Esophagus (tissue), 2 donors: Measurements from ENCODE around the gene CCM2. TPM values are rescaled to one million over a fixed set of nuclear protein-coding genes. Genes with fewer than 3 reads are reported as not detected.

ENCODE experiments used
- H3K27ac ChIP-seq, 2 donors: one replicate each; pipeline ENCODE4 v1.5.1; 2013; ENCODE audit warnings: low read depth in 2 of 2, mild to moderate bottlenecking in 2 of 2, inconsistent platforms in 1 of 2, low read length in 1 of 2, moderate library complexity in 1 of 2
- H3K27me3 ChIP-seq, 2 donors: one replicate each; pipeline ENCODE4 v1.6.1; 2013; ENCODE audit warnings: low read length in 2 of 2, control low read depth in 1 of 2, mild to moderate bottlenecking in 1 of 2; ENCODE audit not compliant: insufficient read depth in 2 of 2, control insufficient read depth in 1 of 2
- H3K36me3 ChIP-seq, 2 donors: one replicate each; pipeline ENCODE4 v1.6.1; 2013; ENCODE audit warnings: low read length in 1 of 2; ENCODE audit not compliant: control insufficient read depth in 2 of 2, insufficient read depth in 2 of 2
- H3K4me1 ChIP-seq, 2 donors: one replicate each; pipeline ENCODE4 v1.6.1; 2013; ENCODE audit warnings: low read length in 1 of 2; ENCODE audit not compliant: control insufficient read depth in 2 of 2, insufficient read depth in 2 of 2
- H3K4me3 ChIP-seq, 2 donors: one replicate each; pipeline ENCODE4 v1.5.1; 2013; ENCODE audit warnings: low read length in 2 of 2, mild to moderate bottlenecking in 2 of 2, low read depth in 1 of 2, moderate library complexity in 1 of 2
- H3K9me3 ChIP-seq, 2 donors: one replicate each; pipeline ENCODE4 v1.6.1; 2013; ENCODE audit warnings: mild to moderate bottlenecking in 2 of 2, low read depth in 1 of 2, low read length in 1 of 2, moderate library complexity in 1 of 2; ENCODE audit not compliant: control insufficient read depth in 2 of 2, insufficient read depth in 1 of 2
- WGBS, 2 donors: extraction: QIAGEN DNeasy Blood & Tissue Kit; methylation state at CpG; one replicate each; pipeline ENCODE4 v1.1.7; 2013; 5-methylcytosine and 5-hydroxymethylcytosine counted together
- polyA plus RNA-seq, 2 donors: library from polyadenylated mRNA; stranded (reverse); fragments of 200-250 nt; gene quantifications; one replicate each; pipeline ENCODE4 v1.2.3, GENCODE V29; 2013
- donor health status: healthy with polysubstance abuse.
- donor health status: Bipolar disorder and iron deficiency.

Gene CCM2
- polyA plus RNA-seq, 2 donors = 20.2 to 24.0 TPM

- no peak overlapping the region for H3K4me3 ChIP-seq
- H3K27ac ChIP-seq = no peak overlapping the region
- H3K36me3 ChIP-seq = peaks cover 7 to 61% of the 10 kb centered on the region in 2 donors
- no peaks in the 10 kb centered on the region for H3K9me3 ChIP-seq
- H3K4me1 ChIP-seq = peaks cover 0 to 23% of the 10 kb centered on the region in 2 donors
- WGBS, 2 donors = 94 to 95% methylated on average over 15 of the region's 15 CpGs
- no peaks in the 10 kb centered on the region for H3K27me3 ChIP-seq
These were observed 69.6 kb downstream of the CCM2 start for GRCh38 chr7:45069444-45070253.

DNA sequence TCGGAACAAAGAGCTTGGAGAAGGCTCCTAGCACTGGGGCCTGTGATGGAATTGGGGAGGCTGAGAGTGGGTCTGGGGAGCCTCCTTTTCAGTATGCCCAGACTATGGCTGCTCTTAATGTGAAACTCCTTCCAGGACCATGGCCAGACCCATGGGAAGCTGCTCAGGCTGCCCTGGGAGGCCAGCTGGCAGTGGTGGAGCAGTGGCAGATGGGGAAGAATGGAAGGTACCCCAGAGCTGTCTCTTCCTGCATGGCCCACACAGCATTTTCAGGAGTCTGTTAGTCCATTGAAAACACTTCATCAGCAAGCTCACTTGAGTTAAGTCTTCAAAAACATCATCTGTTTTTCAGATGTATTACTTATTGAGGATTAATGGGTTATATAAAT, 70.2 kb downstream of the CCM2 start:
- WGBS, 2 donors = 99 to 100% methylated on average over 1 of the region's 1 CpG
- Histone ChIP-seq H3K27ac (no peak overlapping the region), H3K4me3 (no peak overlapping the region), H3K27me3 (no peaks in the 10 kb centered on the region), H3K9me3 (no peaks in the 10 kb centered on the region), H3K4me1 (peaks cover 0 to 23% of the 10 kb centered on the region in 2 donors), H3K36me3 (peaks cover 4 to 62% of the 10 kb centered on the region in 2 donors)

- H3K36me3 ChIP-seq = peaks cover 6 to 62% of the 10 kb centered on the region in 2 donors
These were observed 71.5 kb downstream of the CCM2 start for GRCh38 chr7:45071528-45071927.

GRCh38 chr7:45072131-45073030, 72.4 kb downstream of the CCM2 start:
- Histone ChIP-seq H3K27me3 (no peaks in the 10 kb centered on the region), H3K4me3 (no peak overlapping the region), H3K27ac (no peak overlapping the region), H3K4me1 (peaks cover 0 to 23% of the 10 kb centered on the region in 2 donors), H3K9me3 (peaks cover 0 to 2% of the 10 kb centered on the region in 2 donors), H3K36me3 (peaks cover 9 to 66% of the 10 kb centered on the region in 2 donors)
- 76 to 89% methylated on average over 13 of the region's 13 CpGs for WGBS, 2 donors

More at GRCh38 chr7:45071528-45071927, 71.5 kb downstream of the CCM2 start:
- Histone ChIP-seq H3K27me3 (no peaks in the 10 kb centered on the region), H3K9me3 (peaks cover 0 to 2% of the 10 kb centered on the region in 2 donors), H3K27ac (no peak overlapping the region), H3K4me3 (no peak overlapping the region), H3K4me1 (peaks cover 0 to 23% of the 10 kb centered on the region in 2 donors)
- WGBS, 2 donors = 60 to 70% methylated on average over 3 of the region's 3 CpGs

GRCh38 chr7:45073031-45073785, 73.2 kb downstream of the CCM2 start:
- H3K9me3 ChIP-seq = peaks cover 0 to 2% of the 10 kb centered on the region in 2 donors
- 76 to 82% methylated on average over 17 of the region's 17 CpGs for WGBS, 2 donors
- H3K27me3 ChIP-seq = no peaks in the 10 kb centered on the region
- no peak overlapping the region for H3K27ac ChIP-seq
- peaks cover 9 to 58% of the 10 kb centered on the region in 2 donors for H3K36me3 ChIP-seq
- no peak overlapping the region for H3K4me3 ChIP-seq
- peaks cover 0 to 17% of the 10 kb centered on the region in 2 donors for H3K4me1 ChIP-seq

DNA sequence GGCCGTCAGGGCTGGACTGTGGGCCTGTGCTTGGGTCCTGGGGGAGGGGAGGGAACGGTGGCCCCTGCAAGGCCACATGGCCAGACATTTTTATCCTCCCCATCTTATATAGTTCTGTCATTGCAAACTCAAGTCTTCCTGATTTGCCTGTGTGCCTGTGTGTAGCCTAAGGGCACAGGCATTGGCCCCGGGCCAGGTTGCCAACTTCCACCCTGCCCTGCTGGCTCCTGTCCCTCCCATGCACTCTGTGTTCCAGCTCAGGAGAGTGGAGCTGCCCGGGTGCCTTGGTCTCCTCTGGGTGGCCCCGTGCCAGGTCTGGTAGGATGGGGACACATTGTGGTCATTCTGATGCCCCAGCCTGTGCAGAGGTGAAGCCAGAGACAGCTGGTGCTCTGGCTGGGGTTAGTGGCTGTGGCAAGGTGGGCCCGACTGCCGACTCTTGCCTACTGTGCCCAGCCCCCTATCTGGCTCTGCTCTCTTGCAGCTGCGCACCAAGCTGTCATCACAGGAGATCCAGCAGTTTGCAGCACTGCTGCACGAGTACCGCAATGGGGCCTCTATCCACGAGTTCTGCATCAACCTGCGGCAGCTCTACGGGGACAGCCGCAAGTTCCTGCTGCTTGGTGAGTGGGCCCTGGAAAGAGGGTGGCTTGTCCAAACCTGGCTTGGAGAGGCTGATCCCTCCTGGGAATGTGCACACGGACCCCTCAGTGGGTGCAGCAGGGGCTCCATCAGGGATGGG, 74.0 kb downstream of the CCM2 start:
- peaks cover 9 to 51% of the 10 kb centered on the region in 2 donors for H3K36me3 ChIP-seq
- no peak overlapping the region for H3K4me3 ChIP-seq
- H3K27ac ChIP-seq = no peak overlapping the region
- H3K9me3 ChIP-seq = peaks cover 0 to 2% of the 10 kb centered on the region in 2 donors
- WGBS, 2 donors = 79 to 80% methylated on average over 15 of the region's 15 CpGs
- peaks cover 0 to 16% of the 10 kb centered on the region in 2 donors for H3K4me1 ChIP-seq
- H3K27me3 ChIP-seq = no peaks in the 10 kb centered on the region

DNA sequence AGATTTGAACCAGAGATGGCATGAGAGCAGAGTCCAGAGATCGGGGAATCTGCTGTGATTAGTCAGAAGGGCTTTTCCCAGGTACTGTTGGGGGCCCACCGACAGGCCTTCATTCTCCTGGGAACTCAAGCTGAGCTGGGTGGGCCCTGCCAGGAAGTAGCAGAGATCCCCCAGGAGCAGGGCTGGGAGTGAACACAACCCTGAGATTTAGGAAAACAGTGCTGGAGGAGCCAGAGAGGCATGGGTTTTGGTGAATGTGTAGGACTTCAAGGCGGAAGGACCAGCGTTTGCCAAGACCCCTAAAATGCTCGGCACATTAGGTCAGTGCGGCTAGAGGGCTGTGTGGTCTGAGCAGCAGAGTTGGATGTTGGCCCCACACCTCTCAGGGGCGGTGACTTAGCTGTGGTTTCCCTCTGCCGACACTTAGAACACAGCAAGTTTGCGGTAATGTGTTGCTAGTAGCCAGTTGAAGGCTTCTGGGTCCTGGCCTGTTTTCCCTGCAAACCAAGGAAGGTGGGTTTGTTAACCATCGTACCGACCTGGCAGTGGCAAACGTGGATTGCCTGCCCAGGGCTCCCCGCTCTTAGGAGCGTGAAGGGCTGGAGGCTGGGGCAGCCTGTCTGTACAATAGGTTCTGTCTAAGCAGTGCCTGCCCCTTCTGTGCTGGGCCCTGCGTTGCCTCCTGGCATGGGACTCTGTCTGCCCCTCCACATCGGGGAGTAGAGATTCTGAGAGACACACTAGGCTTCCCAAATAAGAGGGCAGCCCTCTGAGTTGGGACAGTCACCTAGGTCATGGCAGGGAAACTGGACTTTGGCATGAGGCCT, 74.7 kb downstream of the CCM2 start:
- H3K4me1 ChIP-seq = peaks cover 0 to 16% of the 10 kb centered on the region in 2 donors
- WGBS, 2 donors = 89% methylated on average over 16 of the region's 16 CpGs
- H3K27me3 ChIP-seq = no peaks in the 10 kb centered on the region
- H3K27ac ChIP-seq = no peak overlapping the region
- peaks cover 0 to 2% of the 10 kb centered on the region in 2 donors for H3K9me3 ChIP-seq
- no peak overlapping the region for H3K4me3 ChIP-seq
- H3K36me3 ChIP-seq = peaks cover 9 to 46% of the 10 kb centered on the region in 2 donors

- Histone ChIP-seq H3K9me3 (peaks cover 0 to 2% of the 10 kb centered on the region in 2 donors), H3K4me1 (peaks cover 0 to 16% of the 10 kb centered on the region in 2 donors), H3K27ac (no peak overlapping the region), H3K27me3 (no peaks in the 10 kb centered on the region), H3K36me3 (peaks cover 9 to 41% of the 10 kb centered on the region in 2 donors), H3K4me3 (no peak overlapping the region)
- 92 to 95% methylated on average over 1 of the region's 1 CpG for WGBS, 2 donors
These were observed 75.3 kb downstream of the CCM2 start for GRCh38 chr7:45075355-45075644.
